ENCODE results near the gene COPS2.
"Not testable (repeated sequence)": the region's sequence is repeated elsewhere in the genome, so short reads cannot be mapped to it uniquely, and the experiment has no call there.

The COPS2 gene

DNA sequence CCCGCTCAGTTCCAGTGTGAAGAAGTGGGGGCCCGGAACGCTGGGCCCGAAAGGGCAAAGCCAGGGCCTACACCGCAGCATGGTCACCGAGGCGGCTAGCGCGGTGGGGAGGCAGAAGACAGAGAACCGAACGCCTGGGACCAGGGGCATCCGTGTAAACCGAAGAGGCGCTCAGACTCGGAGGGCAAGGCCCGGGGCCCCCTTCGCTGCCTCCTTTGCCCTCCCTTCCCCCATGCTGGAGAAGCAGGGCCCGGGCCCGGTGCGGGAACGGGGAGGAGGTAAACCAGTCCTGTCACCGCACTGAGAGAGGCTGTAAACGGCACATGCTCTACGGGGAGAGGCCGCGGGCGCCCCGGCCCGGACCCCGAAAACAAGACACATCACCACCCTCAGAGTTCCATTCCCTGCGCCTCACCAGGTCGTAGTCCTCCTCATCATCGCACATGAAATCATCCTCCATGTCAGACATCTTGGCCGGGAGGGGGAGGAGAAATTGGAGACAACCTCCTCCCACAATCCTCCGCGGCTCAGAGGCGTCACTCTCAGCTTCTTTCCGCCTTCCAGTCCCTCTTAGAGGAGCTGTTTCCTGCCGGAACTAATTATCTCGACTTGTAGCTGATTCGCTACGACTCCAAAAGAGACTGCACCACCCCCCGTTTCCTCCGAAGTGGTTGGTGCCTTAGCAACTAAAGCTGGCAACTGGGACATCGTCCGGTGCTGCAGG lies at the start of gene COPS2:
Gene COPS2, minus strand, starts transcription at position 490 of the 724 bp plus-strand sequence. Its CDS starts 21 bp downstream, at position 469.
- peak; percentile 69 for DNase-seq

DNA sequence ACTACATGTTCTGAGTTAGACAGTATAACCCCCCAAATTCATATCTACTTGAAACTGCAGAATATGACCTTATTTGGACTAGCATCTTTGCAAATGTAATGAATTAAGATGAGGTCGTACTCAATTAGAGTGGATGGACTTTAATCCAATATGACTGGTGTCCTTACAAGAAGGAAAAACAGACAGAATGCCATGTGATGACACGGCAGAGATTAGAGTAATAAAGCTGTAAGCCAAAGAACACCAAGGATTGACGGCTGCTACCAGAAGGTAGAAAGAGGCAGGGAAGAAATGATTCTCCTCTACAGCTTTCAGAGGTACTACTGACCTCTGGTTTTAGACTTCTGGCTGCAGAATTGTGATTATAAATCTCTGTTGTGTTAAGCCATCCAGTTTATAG lies 44.9 kb upstream of the COPS2 start:
- DNase-seq = no peak

DNA sequence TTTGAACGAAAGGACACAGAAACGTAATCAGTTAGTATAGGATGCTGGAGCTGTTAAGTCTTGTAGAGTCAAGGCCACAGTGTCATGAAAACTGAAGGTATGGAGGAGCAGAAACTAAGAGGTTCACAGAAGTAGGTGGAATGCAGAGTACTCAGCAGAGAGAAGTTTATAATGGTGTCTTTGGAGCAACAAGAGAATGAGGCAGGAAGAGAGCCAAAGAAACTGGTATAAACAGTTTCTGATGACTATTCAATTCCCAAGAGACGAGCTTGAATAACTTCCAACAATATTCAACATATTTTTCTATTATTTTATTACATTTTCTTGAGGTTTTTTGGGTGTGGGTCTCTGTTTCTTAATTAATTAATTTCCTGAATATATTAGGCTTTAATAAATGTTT lies 44.3 kb upstream of the COPS2 start:
- DNase-seq = no peak

DNA sequence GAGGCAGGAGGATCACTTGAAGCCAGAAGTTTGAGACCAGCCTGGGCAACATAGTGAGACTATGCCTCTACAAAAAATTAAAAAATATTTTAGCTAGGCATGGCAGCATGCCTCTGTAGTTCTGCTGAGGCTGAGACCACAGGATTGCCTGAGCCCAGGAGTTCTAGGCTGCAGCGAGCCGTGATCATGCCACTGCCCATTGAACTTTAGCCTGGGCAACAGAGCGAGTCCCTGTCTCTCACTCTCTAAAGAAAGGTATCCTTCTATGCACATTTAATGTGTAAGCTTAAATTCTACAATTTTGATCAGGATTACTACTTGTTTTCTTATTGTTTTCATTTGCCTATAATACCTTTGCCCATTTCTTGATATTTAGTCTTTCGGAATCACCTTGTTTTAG lies 41.5 kb upstream of the COPS2 start:
- no peak for DNase-seq

DNA sequence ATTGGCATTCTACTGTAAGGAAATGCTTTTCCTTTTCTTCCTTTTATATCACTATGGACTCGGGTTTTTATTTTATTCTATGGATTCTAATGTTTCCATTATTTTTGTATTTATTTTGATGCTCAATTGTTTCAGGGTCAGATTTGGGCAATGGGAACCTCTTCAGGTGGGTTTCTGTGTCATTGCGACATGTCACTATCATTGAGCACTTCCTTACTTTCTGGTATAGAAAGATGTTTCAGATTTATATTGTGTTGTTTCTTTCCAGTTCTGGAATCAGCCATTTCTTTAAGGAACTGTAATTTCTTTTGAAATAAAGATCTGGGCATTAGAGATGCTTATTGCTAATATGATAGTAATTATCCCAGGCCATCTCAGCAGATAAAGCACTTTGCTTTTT lies 36.5 kb upstream of the COPS2 start:
- DNase-seq = no peak

DNA sequence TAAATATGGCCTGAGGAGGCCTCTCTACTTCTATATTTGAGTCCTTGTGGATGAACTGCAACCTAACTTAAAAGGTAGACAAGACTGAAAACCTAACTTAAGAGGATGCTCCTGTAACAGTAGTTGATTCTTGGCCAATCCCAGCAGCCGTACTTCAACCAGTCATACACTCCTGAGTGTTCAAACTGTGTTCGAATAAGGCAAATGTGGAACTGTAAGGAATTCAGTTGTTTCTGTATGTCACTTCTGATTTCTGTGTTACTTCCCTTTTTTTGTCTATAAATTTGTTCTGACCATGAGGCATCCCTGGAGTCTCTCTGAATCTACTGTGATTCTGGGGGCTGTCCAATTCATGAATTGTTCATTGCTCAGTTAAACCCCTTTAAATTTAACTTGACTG lies 35.2 kb upstream of the COPS2 start:
- no peak for DNase-seq

DNA sequence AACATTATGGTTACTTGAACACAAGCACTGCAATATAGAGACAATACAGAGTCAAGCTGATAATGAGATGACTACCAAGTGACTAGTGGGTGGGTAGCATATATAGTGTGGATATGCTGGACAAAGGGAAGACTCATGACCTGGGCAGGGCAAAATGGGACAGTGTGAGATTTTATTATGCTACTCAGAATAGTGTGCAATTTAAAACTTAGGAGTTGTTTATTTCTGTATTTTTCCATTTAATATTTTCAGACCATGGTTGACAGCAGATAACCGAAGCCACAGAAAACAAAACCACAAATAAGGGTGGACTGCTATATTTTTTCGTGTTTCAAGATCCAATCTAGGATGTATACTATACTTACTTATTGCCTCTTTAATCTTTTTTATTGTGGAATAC lies 34.2 kb upstream of the COPS2 start:
- DNase-seq = no peak

DNA sequence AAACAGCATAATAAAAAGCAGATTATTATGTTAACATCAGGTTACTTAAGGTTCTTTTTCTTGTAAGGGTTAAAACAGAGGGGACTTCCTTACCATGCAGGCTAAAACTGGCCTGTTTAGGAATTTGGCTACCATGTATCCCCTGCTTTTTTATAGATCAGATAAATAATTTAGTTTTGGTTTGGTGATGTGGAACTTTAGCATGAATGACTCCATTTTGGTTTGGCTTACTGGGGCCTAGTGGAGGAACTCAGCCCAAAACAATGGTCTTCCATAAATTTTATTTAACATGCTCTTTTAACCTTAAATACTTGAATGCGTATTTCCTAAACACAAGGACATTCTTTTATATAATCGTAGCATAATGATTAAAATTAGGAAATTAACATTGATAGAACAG lies 33.5 kb upstream of the COPS2 start:
- DNase-seq = no peak

DNA sequence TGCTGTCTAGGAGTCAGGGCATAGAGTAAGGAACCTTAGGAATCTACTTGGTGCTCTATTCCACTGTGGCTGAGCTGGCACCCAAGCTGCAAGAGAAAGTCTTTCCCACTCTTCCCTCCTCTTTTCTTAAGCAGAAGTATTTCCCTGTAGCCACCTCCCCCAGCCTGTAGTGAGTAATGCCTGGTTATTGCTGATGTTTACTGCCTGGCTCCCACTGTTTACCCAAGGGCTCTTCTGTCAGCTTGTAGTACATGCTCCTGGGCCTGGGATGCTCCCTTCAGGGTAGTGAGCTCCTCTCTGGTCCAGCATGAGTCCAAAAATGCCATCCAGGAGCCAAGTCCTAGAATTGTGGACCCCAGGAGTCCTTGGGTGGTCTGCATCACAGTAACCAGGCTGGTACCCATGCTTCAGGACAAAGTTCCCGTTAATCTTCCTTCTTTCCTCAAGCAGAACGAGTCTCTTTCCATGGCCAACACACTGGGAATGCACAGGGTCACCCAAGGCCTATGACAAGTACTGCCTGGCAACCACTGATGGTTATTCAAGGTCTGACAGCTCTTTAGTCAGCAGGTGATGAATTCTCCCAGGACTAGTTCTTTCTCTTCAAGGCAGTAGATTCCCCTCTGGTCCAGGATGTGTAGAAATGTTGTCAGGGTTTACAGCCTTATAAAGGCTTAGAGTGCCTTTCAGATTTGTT lies 32.3 kb upstream of the COPS2 start:
- no peak for DNase-seq

DNA sequence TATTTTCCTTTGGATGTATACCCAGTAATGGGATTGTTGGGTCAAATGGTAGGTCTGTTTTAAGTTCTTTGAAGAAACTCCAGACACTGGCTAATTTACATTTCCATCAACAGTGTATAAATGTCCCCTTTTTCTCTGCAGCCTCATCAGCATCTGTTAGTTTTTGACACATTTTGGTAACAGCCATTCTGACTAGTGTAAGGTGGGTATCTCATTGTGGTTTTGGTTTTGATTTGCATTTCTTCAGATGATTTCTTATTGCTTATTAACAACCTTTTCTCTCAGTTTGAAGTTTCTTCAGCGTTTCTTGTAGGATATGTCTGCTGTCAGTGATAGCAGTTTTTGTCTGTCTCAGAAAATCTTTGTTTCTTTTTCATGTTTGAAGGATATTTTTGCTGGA lies 30.1 kb upstream of the COPS2 start:
- DNase-seq = no peak

DNA sequence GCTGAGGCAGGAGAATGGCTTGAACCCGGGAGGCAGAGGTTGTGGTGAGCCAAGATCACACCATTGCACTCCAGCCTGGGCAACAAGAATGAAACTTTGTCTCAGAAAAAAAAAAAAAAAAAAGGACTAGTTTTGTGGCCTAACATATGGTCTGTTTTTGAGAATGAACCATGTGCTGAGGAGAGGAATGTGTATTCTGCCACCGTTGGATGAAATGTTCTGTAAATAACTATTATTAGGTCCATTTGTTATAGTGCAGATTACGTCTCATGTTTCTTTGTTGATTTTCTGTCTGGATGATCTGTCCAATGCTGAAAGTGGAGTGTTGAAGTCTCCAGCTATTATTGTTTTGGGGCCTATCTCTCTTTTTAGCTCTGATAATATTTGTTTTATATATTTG lies 28.3 kb upstream of the COPS2 start:
- DNase-seq = not testable (repeated sequence)

DNA sequence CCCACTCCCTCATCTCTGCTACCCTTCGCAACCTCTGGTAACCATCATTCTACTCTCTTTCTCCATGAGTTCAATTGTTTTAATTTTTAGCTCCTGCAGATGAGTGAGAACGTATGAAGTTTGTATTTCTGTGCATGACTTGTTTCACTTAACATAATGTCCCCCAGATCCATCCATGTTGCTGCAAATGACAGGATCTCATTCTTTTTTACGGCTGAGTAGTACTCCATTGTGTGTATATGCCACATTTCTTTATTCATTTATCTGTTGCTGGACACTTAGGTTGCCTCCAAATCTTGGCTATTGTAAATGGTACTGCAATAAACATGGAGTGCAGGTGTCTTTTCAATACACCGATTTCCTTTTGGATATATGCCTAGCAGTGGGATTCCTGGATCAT lies 26.7 kb upstream of the COPS2 start:
- no peak for DNase-seq

DNA sequence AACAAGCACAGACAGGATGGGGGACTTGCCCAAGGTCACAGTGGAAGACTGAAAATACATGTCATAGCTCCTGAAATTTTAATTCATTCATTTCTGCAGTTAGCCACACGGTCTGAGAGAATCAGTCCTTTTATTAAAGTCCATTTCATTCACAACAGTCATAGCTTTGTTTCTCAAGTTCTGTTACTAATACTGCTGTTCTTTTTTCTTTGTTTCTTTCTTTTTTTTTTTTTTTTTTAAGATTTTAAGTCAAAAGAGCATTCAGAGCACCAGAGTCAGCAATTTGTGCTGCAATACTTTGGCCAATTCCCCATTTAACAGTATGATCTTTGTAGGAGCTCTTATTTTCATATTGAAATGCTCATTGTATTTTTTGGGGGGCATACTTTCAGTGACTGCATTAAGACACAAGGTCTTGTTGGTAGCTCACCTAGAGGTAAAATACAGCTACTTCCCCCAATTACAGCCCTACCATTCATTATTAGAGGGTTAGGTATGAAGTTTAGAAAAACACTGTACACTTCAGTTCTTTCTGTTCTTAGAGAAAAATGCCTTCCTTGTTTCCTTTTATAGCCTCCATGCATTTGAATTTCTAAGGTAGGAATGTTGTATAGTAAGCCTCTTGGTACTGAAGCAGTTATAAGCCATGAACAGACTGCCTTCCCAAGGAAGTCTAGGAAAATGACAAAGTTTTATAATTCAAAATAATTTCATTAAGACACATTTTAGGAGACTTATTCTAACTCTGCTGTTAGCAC lies 24.2 kb upstream of the COPS2 start:
- DNase-seq = no peak

DNA sequence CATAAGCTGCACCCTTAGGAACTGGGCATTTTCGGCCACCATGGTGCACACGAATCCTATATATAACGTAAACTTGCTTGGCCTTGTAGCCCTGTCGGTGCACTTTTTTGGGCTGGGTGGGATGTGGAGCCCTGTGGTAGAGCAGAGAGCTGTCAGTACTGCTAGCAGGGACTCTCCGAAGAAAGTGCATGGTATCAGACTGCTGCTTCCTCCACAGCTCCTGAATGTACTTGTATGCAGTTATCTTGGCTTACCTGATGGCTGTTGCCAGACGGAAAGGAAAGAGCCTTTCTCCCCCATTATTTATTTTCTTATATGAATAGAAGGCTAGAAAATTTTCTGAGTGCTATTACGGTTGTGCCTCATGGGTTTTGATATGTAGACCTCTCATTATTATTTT lies 23.1 kb upstream of the COPS2 start:
- no peak for DNase-seq

DNA sequence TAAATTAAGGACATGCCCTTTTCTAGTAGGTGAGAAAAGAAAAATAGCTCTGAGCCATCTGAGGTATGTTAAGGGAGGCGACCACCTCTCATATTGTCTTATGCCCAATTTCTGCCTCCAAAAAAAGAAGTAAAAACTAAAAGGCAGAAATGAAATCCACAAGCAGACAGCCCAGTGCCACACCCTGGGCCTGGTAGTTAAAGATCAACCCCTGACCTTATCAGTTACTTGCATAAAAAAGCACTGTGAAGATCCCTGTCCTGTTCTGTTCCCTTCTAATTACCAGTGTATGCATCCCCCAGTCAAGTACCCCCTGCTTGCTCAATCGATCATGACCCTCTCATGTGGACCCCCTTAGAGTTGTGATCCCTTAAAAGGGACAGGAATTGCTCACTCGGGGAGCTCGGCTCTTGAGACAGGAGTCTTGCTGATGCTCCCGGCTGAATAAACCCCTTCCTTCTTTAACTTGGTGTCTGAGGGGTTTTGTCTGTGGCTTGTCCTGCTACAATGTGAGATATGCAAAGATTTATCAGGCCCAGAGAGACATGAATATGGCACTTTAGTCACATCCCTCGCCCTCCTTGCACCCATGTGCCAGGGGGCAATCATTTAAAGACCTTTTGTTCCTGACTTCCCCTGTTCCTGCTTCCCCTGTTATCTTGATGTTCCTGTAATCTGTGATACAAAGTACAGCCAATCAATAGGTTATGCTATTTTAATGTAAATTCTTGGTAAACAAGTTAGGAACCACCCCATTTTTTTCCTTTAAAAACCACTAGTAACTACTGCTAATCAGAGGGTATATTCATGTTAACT lies 20.4 kb upstream of the COPS2 start:
- not testable (repeated sequence) for DNase-seq

DNA sequence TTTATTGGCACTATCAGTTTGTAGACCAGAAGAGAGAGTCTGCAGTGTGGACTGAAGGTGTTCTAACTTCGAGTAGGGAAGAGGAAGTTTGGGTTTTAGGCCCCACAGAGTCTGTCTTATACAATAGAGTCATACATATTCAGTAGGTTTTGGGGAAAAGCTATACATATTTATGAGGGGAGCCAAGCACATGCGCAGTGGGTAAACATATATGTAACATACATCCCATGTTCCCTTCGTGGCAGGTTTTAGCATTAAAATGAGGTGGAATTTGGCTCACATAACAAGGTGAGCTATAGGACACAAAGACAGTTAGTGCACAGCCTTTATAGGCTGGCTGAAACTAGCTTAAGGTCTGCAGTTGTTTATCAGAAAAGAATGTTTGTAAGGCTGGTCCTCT lies 19.5 kb upstream of the COPS2 start:
- no peak for DNase-seq

DNA sequence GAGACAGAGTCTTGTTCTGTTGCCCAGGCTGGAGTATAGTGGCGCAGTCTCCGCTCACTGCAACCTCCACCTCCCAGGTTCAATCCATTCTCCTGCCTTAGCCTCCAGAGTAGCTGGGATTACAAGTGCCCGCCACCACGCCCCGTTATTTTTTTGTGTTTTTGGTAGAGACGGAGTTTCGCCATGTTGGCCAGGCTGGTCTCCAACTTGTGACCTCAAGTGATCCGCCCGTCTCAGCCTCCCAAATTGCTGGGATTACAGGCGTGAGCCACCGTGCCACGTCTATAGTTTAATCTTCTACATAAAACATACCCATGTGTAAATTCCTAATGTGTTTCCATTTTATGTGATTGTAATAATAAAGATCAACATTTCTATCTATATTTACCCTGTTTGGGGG lies 16.4 kb upstream of the COPS2 start:
- DNase-seq = no peak

DNA sequence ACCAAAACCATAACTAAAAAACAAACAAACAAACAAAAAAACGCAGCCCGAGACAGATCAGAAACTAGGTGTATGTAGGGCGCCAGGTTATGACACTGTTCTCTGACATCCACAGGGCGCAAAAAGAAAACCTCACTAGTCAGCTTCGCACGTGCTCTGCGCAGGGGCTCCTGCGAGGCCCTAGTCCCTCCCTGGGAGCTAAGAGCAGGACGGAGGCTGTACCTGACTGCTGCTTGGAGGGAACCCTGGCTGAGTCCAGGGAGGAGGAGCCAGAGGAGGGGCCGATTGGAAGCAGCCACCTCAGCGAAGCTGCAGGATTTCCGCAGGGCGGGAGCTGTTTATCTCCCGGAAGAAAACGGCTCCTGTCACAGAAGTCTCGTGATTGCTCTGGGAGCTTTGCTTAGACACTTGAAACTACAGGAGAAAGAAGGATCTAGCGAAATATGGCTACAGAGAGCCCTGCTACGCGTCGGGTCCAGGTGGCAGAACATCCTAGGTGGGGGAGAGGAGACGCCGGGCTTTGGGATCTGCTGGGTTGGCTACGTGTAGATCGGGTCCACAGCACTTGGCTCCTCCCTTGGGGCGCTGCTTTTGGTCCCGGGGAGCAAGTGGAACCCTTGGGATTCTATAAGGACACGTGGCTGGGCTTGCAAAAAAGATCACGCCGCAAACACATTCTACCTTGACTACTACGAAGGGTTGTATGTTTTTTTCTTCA lies 14.6 kb upstream of the COPS2 start, which contains the start of gene GALK2:
Gene GALK2, plus strand, starts transcription at position 368 of the 718 bp plus-strand sequence. Its CDS starts 76 bp downstream, at position 444.
- peak; percentile 57 for DNase-seq

DNA sequence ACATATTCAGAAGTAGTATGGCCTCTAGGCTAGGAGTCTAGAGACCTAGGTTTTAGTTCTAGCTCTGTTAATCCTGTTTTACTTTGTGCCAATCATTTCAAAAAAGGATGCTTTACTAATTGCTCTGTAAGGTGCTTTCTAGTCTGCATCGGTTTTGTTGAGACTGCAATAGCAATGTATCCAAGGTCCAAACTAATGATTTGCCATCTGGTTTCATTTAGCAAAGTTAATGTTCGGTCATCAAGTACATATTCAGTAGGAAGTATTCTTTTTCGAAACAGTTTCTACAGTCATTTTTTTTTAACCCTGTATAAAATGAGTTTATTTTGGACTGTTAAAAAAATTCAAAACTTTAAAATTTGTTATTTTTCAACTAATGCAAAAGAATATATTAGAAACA lies 12.6 kb upstream of the COPS2 start:
- DNase-seq = no peak

DNA sequence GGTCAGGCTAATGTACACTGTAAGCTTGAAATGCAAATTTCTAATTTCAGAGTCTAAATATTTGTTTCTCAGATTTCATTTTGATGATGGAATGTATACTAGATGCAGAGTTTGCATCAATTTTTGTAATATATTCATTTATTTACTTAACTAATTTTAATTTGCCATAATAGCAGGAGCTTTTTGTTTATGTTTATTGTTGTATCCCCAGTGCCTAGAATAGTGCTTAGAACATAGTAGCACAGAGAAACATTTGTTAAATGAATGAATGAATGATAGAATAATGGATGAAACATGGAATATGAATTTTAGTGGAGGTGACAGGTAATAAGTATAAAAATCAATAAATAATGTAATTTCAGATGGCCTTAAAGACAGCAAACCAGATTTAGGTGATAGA lies 9.5 kb upstream of the COPS2 start:
- no peak for DNase-seq

DNA sequence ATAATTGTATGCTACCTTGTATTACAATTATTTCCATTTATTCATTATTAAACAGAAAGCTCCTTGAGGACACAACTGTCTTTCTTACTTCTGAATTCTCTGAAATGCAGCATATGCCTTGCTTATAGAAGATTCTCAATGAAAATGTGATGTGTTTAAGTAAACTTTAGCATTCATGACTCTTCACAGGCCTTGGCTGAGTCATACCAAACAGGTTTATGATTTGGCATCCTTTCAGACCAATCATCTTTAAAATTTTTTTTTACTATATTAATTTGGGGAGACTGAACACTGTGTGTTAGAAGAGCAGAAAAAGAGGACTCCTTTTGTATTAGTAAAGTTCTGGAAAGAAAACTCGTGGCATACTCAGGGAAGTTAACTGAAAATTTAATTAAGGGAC lies 8.3 kb upstream of the COPS2 start:
- no peak for DNase-seq
